GM12892 (cell line): ENCODE measurements around the gene FNDC1.

Source experiments
- DNase-seq: peaks from one replicate; pipeline ENCODE4 v3.0.0; 2011; ENCODE audit not compliant: insufficient read length
- FAIRE-seq: peaks from 2 replicates; lab custom pipeline; 2011; peaks lifted over from hg19 to GRCh38; lab: Jason Lieb, UNC
- POLR2A ChIP-seq: IDR thresholded peaks from 2 replicates; pipeline ENCODE4 v1.6.1; 2011; ENCODE audit warnings: low read depth, low read length, control low read depth
- POLR2AphosphoS5 ChIP-seq: IDR thresholded peaks from 2 replicates; pipeline ENCODE4 v1.6.1; 2011; ENCODE audit warnings: low read depth, low read length, control low read depth
- TAF1 ChIP-seq: IDR thresholded peaks from 2 replicates; pipeline ENCODE4 v1.6.1; 2011; ENCODE audit warnings: low read depth, mild to moderate bottlenecking, control low read depth, low read length, borderline replicate concordance

The FNDC1 gene

GRCh38 chr6:159137676-159138075, 31.5 kb upstream of the FNDC1 start:
- TF ChIP-seq POLR2AphosphoS5 (no peak), POLR2A (no peak), TAF1 (no peak)
- no peak for DNase-seq
- no peak for FAIRE-seq

GRCh38 chr6:159142531-159142930, 26.7 kb upstream of the FNDC1 start:
- no peak for FAIRE-seq
- no peak for DNase-seq
- no peak for TF ChIP-seq POLR2AphosphoS5
- no peak for TF ChIP-seq TAF1
- no peak for TF ChIP-seq POLR2A

GRCh38 chr6:159148641-159149040, 20.6 kb upstream of the FNDC1 start:
- no peak for TF ChIP-seq POLR2A
- no peak for TF ChIP-seq TAF1
- TF ChIP-seq POLR2AphosphoS5: no peak
- DNase-seq (no peak), FAIRE-seq (no peak)

- DNase-seq (no peak), FAIRE-seq (no peak)
- TF ChIP-seq POLR2A (no peak), POLR2AphosphoS5 (no peak), TAF1 (no peak)
Observed at GRCh38 chr6:159149641-159150040, 19.6 kb upstream of the FNDC1 start.

GRCh38 chr6:159151266-159151855, 17.8 kb upstream of the FNDC1 start:
- peak; percentile 57 for FAIRE-seq
- TF ChIP-seq TAF1 (no peak), POLR2A (no peak), POLR2AphosphoS5 (no peak)
- DNase-seq: no peak

GRCh38 chr6:159152041-159152440, 17.2 kb upstream of the FNDC1 start:
- FAIRE-seq: no peak
- no peak for TF ChIP-seq TAF1
- no peak for TF ChIP-seq POLR2A
- no peak for TF ChIP-seq POLR2AphosphoS5
- no peak for DNase-seq

GRCh38 chr6:159152782-159153181, 16.4 kb upstream of the FNDC1 start:
- FAIRE-seq (no peak), DNase-seq (no peak)
- TF ChIP-seq POLR2A (no peak), POLR2AphosphoS5 (no peak), TAF1 (no peak)

- FAIRE-seq: no peak
- TF ChIP-seq TAF1: no peak
- no peak for DNase-seq
Observed at GRCh38 chr6:159155679-159156078, 13.5 kb upstream of the FNDC1 start.

- TF ChIP-seq POLR2A: no peak
- no peak for TF ChIP-seq POLR2AphosphoS5
- TF ChIP-seq TAF1: no peak
- FAIRE-seq: no peak
- DNase-seq: no peak
Observed at GRCh38 chr6:159156089-159156488, 13.1 kb upstream of the FNDC1 start.

- no peak for FAIRE-seq
- DNase-seq: no peak
- TF ChIP-seq POLR2AphosphoS5 (no peak), POLR2A (no peak), TAF1 (no peak)
Observed at GRCh38 chr6:159157431-159157830, 11.8 kb upstream of the FNDC1 start.

GRCh38 chr6:159161839-159162238, 7.4 kb upstream of the FNDC1 start:
- FAIRE-seq: no peak
- TF ChIP-seq POLR2AphosphoS5: no peak
- TF ChIP-seq TAF1: no peak
- TF ChIP-seq POLR2A: no peak
- no peak for DNase-seq

GRCh38 chr6:159163901-159164370, 5.3 kb upstream of the FNDC1 start:
- DNase-seq: no peak

GRCh38 chr6:159168536-159169192, 536 bp upstream of the FNDC1 start:
- TF ChIP-seq TAF1 (no peak), POLR2AphosphoS5 (no peak), POLR2A (no peak)
- DNase-seq (no peak), FAIRE-seq (no peak)

More at GRCh38 chr6:159163901-159164370, 5.3 kb upstream of the FNDC1 start:
- no peak for FAIRE-seq
- no peak for TF ChIP-seq POLR2A
- TF ChIP-seq TAF1: no peak
- TF ChIP-seq POLR2AphosphoS5: no peak
